ENCODE data around the gene USP21.

The USP21 gene

GRCh38 chr1:161128591-161129420 lies 30.5 kb upstream of the USP21 start:
- Histone ChIP-seq H3K4me2 (ENCODE audit: low read length) (no peak overlapping the region), H3K36me3 (ENCODE audit: control insufficient read depth, insufficient read depth, low read length) (no peaks in the 10 kb centered on the region), H3K79me2 (no peaks in the 10 kb centered on the region), H3K9ac (no peak overlapping the region), H3K4me1 (peaks cover 4% of the 10 kb centered on the region), H2AFZ (no peak overlapping the region), H3K27ac (no peak overlapping the region), H3K9me3 (ENCODE audit: control insufficient read depth, low read length) (no peaks in the 10 kb centered on the region), H3K4me3 (ENCODE audit: low read depth, low read length) (no peak overlapping the region), H3K27me3 (ENCODE audit: control insufficient read depth, insufficient read depth, low read length) (no peaks in the 10 kb centered on the region)
- TF ChIP-seq, protein P1, sequence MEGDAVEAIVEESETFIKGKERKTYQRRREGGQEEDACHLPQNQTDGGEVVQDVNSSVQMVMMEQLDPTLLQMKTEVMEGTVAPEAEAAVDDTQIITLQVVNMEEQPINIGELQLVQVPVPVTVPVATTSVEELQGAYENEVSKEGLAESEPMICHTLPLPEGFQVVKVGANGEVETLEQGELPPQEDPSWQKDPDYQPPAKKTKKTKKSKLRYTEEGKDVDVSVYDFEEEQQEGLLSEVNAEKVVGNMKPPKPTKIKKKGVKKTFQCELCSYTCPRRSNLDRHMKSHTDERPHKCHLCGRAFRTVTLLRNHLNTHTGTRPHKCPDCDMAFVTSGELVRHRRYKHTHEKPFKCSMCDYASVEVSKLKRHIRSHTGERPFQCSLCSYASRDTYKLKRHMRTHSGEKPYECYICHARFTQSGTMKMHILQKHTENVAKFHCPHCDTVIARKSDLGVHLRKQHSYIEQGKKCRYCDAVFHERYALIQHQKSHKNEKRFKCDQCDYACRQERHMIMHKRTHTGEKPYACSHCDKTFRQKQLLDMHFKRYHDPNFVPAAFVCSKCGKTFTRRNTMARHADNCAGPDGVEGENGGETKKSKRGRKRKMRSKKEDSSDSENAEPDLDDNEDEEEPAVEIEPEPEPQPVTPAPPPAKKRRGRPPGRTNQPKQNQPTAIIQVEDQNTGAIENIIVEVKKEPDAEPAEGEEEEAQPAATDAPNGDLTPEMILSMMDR (IDR thresholded peaks at IDR 0.05) = no peak

GRCh38 chr1:161130266-161130665 lies 29.0 kb upstream of the USP21 start:
- no peak overlapping the region for H3K4me2 ChIP-seq (ENCODE audit: low read length)
- TF ChIP-seq, protein P1 (IDR thresholded peaks at IDR 0.05) = no peak
- no peak overlapping the region for H3K4me3 ChIP-seq (ENCODE audit: low read depth, low read length)
- no peaks in the 10 kb centered on the region for H3K36me3 ChIP-seq (ENCODE audit: control insufficient read depth, insufficient read depth, low read length)
- H3K27ac ChIP-seq = peak overlapping the region; percentile 24
- no peaks in the 10 kb centered on the region for H3K27me3 ChIP-seq (ENCODE audit: control insufficient read depth, insufficient read depth, low read length)
- H3K4me1 ChIP-seq = peaks cover 4% of the 10 kb centered on the region
- H3K9me3 ChIP-seq (ENCODE audit: control insufficient read depth, low read length) = no peaks in the 10 kb centered on the region
- no peaks in the 10 kb centered on the region for H3K79me2 ChIP-seq
- no peak overlapping the region for H3K9ac ChIP-seq
- H2AFZ ChIP-seq = no peak overlapping the region

- H3K27ac ChIP-seq = peak overlapping the region; percentile 99
- H3K4me3 ChIP-seq (ENCODE audit: low read depth, low read length) = peak overlapping the region; percentile 86
- H3K27me3 ChIP-seq (ENCODE audit: control insufficient read depth, insufficient read depth, low read length) = no peaks in the 10 kb centered on the region
- no peaks in the 10 kb centered on the region for H3K79me2 ChIP-seq
- peak overlapping the region; percentile 85 for H3K4me2 ChIP-seq (ENCODE audit: low read length)
- H3K9ac ChIP-seq = peak overlapping the region; percentile 87
- H3K4me1 ChIP-seq = peaks cover 4% of the 10 kb centered on the region
- H3K36me3 ChIP-seq (ENCODE audit: control insufficient read depth, insufficient read depth, low read length) = no peaks in the 10 kb centered on the region
- H3K9me3 ChIP-seq (ENCODE audit: control insufficient read depth, low read length) = no peaks in the 10 kb centered on the region
- peak overlapping the region; percentile 84 for H2AFZ ChIP-seq
- TF ChIP-seq, protein P1 (IDR thresholded peaks at IDR 0.05) = no peak
Observed at GRCh38 chr1:161131523-161132409, 27.5 kb upstream of the USP21 start.

DNA sequence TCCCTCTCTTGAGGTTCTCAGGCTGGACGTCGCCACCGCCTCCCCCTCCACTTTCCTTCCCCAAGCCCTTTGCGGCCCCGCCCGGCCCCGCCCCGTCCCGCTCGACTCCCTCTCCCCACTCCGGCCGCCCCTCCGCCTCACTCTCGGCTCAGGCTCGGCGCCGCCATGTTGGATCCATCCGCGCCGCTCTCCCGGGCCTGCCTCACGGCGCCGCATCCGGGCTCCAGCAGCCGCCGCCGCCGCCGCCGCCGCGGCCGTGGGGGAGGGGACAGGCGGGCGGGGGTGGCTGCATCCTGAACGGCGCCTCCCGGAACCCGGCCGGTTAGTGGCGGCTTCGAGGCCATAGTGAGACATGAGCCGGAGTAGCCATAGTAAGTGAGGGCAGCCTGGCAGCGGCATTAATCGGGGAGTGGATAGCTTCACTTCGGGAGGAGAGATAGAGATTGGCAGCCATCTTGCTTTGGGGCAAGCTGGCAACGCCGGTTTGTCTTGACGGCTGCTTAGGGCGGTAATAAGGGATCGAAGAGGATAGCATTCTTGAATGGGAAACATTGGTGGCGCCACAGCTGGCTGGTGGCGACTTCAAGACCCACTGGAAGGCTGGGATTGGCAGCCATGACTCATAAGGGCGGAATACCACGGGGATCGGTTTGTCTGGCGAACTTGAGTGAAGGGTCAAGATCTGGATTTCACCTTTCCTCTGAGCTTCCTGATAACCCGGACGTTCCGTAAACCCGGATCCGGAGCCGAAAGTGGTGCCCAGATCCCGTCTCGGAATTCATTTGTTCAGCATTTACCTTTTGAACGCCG lies 26.7 kb upstream of the USP21 start, which contains the start of gene DEDD:
TSS of gene DEDD (minus strand) at position 258 of the 810 bp plus-strand sequence. CDS start 8,205 bp downstream, outside the sequence.
- H3K36me3 ChIP-seq (ENCODE audit: control insufficient read depth, insufficient read depth, low read length) = no peaks in the 10 kb centered on the region
- peak within 1 kb of the TSS; percentile 85 for H3K4me2 ChIP-seq (ENCODE audit: low read length)
- peak within 1 kb of the TSS; percentile 86 for H3K4me3 ChIP-seq (ENCODE audit: low read depth, low read length)
- no peaks in the 10 kb centered on the region for H3K79me2 ChIP-seq
- peak within 1 kb of the TSS; percentile 99 for H3K27ac ChIP-seq
- TF ChIP-seq, protein P1 (IDR thresholded peaks at IDR 0.05) = no peak
- peak within 1 kb of the TSS; percentile 87 for H3K9ac ChIP-seq
- H3K4me1 ChIP-seq = peaks cover 4% of the 10 kb centered on the region
- no peaks in the 10 kb centered on the region for H3K27me3 ChIP-seq (ENCODE audit: control insufficient read depth, insufficient read depth, low read length)
- peak within 1 kb of the TSS; percentile 84 for H2AFZ ChIP-seq
- no peaks in the 10 kb centered on the region for H3K9me3 ChIP-seq (ENCODE audit: control insufficient read depth, low read length)

All from parathyroid adenoma (tissue), 2 donors.